Frontal cortex (tissue), 4 donors: Measurements from ENCODE around the gene RLF. TPM values are rescaled to one million over a fixed set of nuclear protein-coding genes. Genes with fewer than 3 reads are reported as not detected.

Source experiments
- DNase-seq, 2 donors: peaks; one replicate each; pipeline ENCODE4 v3.0.0; 2012; ENCODE audit warnings: low spot score in 2 of 2
- FAIRE-seq: peaks from 2 replicates; lab custom pipeline; 2012; peaks lifted over from hg19 to GRCh38; lab: Jason Lieb, UNC
- small RNA-seq: library from RNA; depleted of rRNA; stranded (forward); fragments of <200 nt; gene quantifications from one replicate; pipeline ENCODE3, GENCODE V24; 2014
- total RNA-seq: library from RNA; depleted of rRNA; stranded (reverse); fragments of >200 nt; gene quantifications from one replicate; pipeline ENCODE4 v1.2.3, GENCODE V29; 2014
- donor health status: control.
- donor health status: control.
- donor health status: control.

RLF gene
- total RNA-seq, 1 donor from 2014 or later = 106 TPM

DNA sequence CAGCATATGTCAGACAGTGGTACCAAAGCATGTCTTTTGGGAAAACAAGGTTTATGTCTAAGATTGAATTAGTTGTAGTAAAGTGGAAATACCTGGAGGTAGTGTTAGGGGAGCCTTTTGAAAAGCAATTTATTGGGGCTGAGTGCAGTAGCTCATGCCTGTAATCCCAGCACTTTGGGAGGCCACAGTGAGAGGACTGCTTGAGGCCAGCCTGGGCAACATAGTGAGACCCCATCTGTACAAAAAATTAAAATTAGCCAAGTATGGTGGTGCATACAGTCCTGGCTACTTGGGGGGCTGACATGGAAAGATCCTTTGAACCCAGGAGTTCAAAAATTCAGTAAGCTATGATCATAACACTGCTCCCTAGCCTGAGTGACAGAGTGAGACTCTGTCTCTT, 104.1 kb downstream of the RLF start:
- no peak for DNase-seq
- FAIRE-seq = no peak

DNA sequence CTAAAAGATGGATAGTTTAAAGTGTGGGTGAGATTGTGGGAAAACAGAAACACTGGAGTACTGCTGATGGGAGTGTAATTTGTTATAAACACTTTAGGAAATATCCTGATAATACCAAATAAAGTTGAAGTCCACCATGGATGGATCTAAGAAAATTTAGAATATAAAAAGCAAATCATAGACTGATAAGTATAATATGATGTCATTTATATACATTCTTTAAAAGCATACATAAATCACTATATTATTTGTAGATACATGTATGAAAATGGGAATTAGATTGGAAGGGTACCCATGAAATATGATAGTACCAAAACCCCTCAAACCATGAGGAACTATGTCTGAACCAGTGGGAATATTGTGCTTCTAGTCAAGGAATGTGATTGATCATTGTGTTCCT, 104.7 kb downstream of the RLF start:
- FAIRE-seq = no peak
- DNase-seq = no peak

DNA sequence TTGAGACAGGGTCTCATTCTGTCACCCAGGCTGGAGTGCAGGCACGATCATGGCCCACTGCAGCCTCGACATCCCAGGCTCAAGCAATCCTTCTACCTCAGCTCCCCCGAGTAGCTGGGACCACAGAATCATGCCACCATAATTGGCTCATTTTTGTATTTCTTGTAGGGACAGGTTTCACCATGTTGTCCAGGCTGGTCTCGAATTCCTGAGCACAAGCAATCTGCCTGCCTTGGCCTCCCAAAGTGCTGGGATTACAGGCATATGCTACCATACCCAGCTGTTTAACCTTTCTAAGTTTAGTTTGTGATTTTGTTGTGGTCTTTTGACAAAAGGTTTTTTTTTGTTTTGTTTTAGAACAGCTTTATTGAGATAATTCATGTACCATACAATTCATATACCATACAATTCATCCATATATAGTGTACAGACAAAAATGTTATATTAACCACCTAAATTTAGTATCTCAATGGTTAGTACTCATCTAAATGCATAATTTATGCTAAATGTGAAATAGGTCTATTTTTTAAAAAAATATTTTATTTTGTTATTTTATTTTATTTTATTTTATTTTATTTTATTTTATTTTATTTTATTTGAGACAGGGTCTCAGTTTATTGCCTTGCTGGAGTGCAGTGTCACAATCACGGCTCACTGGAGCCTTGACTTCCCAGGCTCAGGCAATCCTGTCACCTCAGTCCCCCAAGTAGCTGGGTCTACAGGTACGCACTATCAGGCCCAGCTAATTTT, 105.8 kb downstream of the RLF start:
- DNase-seq (no peak), FAIRE-seq (peak; percentile 62)

DNA sequence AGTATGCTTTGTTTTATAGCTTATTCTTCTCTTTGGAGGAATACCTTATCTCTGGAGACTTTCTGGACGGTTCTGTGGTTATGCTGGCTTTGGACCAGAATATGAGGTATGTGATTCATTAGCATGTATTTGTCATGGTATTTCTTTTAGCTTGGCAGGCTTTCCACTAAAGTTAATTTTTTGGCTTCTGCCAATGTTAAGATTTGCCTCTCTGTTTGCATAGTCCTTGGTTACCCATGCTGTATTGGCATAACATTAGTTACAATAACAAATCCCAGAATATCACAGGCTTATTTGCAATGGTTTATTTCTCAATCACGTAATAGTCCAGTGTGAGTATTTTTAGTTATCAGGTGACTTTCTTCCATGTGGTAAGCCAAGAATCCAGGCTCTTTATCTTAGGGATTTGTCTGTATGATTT, 106.6 kb downstream of the RLF start:
- DNase-seq = no peak
- no peak for FAIRE-seq

DNA sequence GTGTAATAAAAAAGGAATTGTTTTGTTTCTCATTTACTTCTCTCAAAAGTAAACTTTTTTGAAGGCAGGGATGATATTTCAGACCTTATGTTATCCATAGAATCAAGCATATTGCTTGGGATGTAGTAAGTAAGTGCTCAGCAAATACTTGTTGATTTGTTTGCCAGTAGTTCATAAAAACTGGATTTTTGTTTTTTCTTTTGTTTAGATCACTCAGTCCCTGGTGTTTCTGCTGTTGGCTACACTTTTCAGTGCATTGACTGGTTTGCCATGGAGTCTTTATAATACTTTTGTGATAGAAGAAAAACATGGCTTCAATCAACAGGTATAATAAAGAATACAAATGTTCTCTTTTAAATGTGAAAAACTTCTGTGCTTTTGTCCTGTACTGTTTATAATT, 107.0 kb downstream of the RLF start:
- DNase-seq (no peak), FAIRE-seq (no peak)

DNA sequence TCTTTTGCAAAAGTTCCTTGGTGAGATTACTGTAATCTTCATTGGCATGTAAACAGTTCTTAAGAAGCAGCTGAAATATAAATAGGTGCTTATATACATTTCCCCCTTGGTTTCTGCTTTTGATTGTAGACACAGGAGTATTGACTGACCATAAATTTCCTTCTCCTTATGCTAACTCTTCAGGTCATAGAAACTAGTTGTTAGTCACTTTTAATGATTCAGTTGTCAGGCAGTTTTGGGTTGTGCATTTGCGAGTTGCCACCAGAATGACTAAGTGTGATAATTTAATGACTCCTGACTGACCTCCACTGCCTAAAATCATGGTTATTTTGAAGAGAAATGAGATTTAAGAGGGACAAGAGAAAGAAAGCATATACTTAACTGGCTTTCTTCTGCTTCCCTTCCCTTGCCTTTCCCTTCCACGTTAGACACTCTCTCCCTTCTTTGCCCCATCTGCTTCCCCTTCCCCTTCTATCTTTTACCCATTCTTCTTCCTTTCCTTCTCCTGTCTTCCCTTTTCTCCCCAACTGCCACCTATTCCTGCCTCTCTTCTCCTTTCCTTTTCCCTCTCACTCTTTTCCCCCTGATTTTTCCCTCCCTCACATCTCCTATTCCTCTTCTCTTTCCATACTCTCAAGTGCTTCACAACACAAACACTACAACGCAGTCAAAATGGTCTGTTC, 109.1 kb downstream of the RLF start:
- DNase-seq = no peak
- FAIRE-seq = no peak

DNA sequence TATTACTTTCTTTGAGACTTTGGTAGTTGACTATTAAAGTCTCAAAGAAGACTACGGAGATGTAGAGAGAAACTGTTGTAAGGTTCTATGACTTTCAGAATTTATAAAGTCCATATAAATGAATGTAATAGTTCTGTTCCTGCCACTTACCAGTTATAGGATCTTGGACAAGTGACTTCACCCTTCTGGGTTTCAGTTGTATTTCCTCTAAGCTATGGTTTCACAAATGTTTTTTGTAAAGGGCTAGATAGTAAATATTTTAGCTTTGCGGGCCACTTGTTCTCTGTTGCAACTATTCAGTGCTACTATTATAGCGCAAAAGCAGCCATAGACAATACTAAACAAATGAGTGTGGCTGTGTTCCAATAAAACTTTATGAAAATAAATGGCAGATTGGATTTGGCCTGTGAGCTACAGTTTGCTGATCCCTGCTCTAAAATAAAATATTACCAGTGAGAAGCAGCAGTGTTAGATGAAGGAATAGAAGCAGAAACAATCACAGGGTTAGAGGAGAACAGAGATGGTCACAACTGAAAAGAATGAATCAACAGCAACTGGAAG, 111.5 kb downstream of the RLF start:
- no peak for DNase-seq
- FAIRE-seq = no peak

DNA sequence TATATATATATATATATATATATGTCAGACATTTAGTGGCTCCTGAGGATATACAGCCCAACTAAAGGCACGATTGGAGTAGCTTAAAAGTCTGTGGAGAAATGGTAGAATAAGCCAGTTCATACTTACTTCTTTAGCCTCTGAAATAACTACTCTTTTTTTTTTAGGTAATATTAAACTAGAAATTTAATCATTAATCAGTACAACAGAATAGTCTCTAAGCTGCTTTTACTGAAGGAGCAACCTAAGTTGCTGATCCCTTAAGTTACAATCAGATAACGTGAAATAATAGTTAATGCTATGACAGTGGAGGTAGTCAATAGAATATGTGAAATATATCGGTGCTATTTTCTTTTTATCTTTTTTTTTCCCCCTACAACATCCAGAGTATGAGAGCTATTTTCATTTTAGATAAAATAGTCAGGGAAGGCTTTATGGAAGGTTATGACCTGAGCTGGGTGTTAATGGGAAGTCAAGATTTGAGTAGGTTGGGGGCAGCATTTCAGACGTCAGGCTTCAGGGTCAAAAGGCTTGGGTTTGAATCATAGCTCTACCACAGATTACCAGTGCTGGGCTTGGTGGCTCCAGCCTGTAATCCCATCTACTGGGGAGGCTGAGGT, 112.5 kb downstream of the RLF start:
- FAIRE-seq = no peak

DNA sequence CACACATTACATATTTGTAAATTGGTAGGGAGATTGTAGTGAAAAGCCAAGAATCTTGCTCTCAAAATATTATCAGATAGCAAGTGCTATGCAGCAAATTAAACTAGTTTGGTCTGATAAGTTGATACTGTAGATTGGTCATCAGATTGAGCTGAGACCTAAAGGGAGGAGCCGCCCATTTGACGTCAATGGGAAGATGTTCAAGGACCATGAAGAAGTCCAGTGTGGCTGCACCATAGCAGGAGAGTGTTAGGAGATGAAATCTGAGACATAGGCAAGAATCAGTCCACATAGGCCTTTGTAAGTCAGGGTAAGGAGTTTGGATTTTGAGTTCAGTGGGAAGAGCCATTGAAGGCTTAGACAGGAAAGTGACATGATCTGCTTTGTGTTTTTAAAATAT, 113.1 kb downstream of the RLF start:
- DNase-seq (no peak), FAIRE-seq (no peak)

More for the DNA sequence above, 112.5 kb downstream of the RLF start:
- no peak for DNase-seq

DNA sequence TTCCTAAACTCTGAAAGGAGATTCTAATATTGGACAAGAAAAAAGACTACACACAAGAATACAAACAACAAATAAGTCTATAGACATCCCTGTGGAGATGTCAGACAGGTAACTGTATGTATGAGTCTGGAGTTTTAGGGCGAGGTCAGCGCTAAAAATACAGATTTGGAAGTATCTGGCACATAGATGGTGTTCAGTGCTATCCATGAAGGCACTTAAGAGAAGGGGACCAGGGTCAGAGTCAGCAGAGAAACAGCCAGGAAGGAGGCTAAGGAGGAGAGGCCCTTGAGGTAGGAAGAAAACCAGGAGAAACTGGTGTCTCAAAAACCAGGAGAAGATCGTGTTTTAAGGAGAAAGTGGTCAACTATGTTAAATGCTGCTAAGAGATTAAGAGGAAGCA, 114.9 kb downstream of the RLF start:
- no peak for FAIRE-seq
- no peak for DNase-seq

DNA sequence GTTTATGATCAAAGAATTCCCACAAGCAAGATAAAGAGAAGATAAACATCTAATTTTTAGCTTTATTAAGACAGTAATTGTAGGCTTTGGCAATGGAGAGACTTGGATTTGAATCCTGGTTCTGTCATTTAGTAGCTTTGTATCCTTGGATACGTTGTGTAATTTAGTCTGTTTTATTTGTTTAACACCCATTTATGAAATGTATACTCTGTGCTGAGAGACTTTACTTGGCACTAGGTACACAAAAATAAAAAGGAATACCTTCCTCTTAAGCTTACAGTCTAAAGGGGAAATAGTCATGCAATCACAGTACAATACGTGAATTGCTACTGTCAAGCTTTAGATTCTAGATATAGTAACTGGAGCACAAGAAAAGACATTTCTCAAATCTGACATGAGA, 120.7 kb downstream of the RLF start:
- DNase-seq (no peak), FAIRE-seq (no peak)

Small RNAs within 50 kb of the gene (small RNA-seq; reads per million reads assigned to genes)
- gene RNU6-1237P = not detected

Other genes starting within 250 kb of the RLF start
- 15.5 TPM for gene MFSD2A, start 206.2 kb upstream of the RLF start, total RNA-seq
- 133 TPM for gene CAP1, start 120.7 kb upstream of the RLF start, total RNA-seq
- gene PPT1, start 64.1 kb upstream of the RLF start, total RNA-seq = 44.8 TPM
- gene TMCO2, start 86.5 kb downstream of the RLF start, total RNA-seq = not detected
- 54.2 TPM for gene ZMPSTE24, start 96.8 kb downstream of the RLF start, total RNA-seq
- gene COL9A2, start 155.9 kb downstream of the RLF start, total RNA-seq = 6.9 TPM
- 28.1 TPM for gene SMAP2, start 212.3 kb downstream of the RLF start, total RNA-seq